GM18508 (cell line): ENCODE results near the gene ABHD8.
A peak's percentile ranks its signal among the peaks of the same experiment; 100 is the strongest.

Experiments
- ATAC-seq: cut with Tn5 transposase; IDR thresholded peaks from one replicate; pipeline ENCODE4 v1.9.1; 2021; ENCODE audit warnings: moderate number of reproducible peaks; ENCODE audit not compliant: insufficient read depth, unreplicated experiment

Gene ABHD8

DNA sequence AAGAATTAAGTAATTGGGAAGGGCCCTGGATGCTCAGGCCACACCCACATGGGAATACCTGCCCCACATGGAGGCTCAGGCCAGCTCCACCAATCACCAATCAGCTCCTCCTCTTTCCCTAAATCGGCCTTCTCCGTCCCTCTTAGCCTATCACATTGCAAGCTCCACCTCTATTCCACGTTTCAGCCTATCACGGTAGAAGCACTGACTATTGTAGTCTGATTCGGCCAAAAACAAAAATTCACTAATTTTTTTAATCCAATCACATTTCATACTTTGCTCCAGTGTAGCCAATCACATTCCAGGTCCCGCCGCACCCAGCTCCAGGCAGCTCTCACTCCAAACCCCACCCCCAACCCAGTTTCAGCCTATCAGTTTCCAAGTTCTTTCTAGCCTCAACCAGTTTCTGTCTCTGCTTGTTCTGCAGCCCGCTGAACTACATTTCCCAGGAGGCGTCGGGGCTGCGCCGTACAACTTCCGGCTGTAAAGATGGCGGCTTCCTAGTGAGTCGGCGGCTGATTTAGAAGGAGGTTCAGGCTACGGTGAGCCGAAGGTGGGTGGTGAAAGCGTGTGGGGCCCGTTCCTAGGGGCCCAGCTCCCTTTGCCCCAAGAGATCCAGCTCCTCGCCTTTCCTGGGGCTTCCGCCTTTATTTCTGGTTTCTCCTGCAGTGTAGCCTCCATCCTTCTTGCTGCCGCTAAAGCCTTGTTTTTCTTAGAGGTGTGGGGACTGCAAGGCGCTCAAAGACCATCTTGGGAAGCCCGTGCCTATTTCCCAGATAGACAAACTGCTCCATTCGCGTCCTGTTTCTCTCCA lies 36.0 kb downstream of the ABHD8 start, which contains the start of gene BABAM1:
Gene BABAM1, plus strand, starts transcription at position 469 of the 814 bp plus-strand sequence. CDS start 1,364 bp downstream, outside the sequence.
- peak; percentile 75 for ATAC-seq

DNA sequence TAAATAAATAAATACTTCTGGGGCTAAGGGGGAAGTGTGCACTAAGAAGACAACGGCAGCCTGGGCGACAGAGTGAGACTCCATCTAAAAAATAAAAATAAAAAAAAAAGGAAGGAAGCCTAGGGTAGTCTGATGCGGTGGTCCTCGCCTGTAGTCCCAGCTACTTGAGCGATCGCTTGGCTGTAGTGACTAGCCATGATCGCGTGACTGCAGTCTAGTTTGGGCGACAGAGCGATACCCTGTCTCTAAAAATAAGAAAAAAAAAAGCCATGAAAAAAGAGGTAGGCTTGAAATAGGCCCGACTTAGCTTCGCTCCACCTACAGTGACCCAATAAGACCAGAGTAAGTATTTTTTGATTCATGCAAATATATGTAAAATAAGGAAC lies 36.6 kb downstream of the ABHD8 start:
- no peak for ATAC-seq

DNA sequence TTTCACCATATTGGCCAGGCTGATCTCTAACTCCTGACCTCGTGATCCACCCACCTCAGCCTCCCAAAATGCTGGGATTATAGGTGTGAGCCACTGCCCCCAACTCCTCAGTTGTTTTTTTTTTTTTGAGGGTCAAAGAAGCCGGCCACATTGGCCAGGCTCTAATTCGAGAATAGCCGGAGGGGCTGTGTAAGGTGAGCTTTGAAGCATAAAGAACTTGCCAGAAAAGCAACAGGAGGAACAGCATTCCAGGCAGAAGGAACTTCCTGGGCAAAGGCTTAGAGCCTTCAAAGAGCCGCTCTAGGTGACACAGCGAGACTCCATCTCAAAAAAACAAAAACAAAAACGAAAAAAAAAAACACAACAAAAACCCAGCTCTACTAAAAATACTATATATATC lies 37.2 kb downstream of the ABHD8 start:
- ATAC-seq: no peak

DNA sequence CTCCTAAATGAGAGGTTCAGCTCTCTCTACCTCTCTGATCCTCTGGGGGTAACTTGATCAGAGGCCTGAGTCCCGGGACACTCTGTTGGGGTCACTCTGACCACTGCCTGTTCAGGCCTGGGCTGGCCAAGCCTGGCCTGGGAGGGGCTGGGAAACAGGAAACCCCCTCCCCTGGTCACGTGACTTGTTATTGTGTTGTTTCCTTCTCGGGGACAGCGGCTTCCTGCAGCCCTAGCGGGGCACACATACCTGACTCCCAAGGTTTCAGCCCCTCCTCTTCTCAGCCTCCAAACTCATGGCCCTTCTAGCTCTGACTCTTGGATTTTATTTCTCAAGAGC lies 38.6 kb downstream of the ABHD8 start, which contains the start of gene USHBP1:
Gene USHBP1, minus strand, starts transcription at position 105 of the 339 bp plus-strand sequence. CDS start 446 bp downstream, outside the sequence.
- no peak for ATAC-seq

DNA sequence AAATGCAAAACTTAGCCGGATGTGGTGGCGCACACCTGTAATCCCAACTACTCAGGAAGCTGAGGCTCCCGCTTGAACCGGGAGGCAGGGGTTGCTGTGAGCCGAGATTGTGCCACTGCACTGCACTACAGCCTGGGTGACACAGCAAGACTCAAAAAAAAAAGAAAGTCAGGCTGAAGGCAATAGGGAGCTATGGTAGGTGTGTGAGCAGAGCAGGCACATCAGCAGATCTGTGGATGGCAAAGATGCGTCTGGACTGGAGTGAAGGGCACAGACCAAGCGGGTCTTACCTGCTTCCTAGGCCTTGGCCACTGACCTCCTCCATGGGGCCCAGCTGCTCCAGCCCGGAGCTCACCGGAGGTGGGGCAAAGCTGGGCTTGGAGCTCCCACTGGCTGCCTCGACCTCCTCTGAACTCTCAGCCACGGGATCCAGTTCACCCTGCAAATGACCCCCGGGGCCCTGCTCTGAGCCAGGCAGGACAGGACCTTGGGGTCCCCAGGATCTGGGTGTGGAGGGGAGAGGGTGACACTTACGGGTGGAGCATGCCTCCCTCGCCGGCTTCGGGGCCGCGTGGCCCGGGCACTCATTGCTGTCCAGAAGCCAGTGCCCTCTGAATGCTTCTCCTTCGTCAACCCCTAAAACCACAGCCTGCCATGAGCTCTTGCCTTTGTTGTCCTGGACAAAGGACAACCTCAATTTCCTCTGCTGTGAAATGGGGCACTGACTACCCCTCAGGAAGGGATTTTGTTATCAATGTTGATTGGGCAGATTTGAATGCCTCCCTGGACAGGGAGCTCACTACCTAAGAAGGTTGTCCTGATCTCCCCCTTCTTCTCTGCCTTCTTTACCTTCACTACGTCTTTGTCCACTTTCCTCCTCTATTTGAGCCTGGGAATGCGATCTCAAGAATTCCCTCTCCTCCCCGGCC lies 39.2 kb downstream of the ABHD8 start:
- ATAC-seq: no peak

DNA sequence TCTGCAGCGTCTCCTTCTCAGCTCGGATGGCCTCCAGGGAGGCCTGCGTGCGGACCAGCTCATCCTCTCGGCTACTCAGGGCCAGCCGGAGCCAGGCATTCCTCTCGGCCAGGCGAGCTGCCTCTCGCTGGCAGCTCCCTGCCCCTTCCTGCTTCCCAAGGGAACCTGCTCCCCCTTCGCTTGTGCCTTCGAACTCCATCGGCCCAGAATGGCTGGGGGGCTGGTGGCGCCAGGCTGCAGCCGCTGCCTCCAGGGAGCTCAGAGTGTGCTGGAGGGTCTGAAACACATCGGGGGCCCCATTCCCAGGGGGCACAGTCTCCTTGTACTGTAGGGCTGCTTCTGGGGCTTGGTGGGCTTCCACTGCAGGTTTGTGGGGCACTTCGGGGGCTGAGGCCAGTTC lies 40.7 kb downstream of the ABHD8 start:
- ATAC-seq: no peak

DNA sequence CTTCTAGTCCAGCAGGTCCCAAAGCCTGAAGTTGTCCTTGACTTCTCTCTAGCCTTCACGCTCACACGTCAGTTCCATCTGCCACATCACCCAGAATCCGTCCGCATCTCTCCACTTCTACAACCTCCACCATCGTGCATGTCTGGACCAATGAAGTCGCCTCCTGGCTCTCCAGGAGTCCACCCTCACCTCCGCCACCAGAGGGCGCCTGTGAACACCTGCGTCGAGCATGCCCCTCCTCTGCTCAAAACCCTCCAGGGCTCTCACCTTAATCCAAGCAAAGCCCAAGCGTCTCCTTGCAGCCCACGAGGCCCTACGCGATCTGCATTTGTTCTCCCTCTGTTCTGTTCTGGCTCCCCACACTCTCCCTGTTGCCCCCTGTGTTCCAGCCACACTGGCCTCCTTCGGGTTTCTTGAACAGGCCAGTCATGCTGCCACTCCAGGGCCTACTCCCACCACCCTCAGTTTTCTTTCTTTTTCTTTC lies 42.3 kb downstream of the ABHD8 start:
- peak; percentile 68 for ATAC-seq

DNA sequence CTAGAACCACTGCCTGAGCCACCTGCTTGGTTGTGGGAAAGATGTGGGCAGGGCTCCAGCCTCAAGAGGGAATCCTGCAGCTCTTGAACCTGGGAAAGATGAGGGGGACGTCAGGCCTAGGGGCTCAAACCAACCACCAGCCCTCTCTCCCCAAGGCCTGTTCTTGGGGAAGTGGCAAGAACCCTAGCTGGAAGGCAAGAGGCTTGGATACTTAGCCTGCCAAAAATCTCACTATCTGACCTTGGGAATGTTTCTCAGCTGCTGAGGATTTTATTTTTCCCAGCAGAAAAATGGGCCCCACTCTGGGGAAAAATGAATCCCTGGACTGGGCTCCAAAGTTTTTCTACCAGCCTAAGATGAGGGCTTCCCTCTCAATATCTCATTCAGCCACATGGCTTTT lies 43.3 kb downstream of the ABHD8 start:
- no peak for ATAC-seq

DNA sequence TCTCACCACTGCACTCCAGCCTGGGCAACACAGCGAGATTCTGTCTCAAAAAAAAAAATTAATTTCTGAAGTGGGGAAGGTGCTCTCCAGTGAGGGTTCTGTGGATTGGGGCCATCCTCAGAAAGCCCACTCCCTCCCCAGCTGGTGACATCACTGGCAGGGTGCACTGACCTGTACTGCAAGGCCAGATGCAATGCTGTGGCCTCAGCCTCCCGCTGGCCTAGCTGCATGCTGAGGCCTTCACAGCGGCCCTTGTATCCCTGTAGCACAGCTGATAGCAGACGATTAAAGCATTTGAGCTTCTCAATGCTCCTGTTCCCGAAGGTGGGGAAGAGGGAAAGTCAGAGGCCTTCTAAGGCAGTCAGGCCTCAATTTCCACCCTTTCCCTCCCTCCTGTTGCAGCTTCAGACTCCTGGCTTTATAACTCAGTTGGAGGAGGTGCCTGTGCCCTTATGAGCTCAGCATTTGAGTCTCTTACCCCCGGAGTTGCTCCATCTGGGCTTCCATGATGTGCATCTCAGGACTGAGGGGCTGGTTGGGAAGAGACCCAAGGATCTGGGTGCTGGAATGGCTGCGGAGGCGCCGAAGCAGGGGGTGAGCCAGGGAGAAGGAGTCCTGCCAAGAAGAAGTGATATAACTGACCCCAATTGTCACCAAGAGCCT lies 44.0 kb downstream of the ABHD8 start:
- ATAC-seq: no peak

DNA sequence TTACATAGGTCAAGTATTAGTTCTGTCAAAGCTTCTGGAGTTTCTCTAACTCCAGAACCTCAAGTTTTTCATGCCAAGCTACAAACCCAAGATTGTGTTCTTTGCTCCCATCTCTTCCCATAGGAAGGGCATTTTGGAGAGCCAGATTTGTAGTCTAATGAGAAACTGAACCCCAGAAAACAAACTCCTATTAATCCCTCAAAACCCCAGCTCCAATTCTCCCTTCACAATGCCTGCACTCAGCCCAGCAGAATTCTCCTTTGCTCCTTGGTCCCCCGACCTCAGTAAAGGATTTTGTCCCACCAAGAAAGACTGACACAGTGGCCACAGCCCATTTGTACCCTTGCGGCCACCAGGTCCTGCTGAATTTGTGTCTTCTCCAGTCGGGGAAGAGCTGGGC lies 47.1 kb downstream of the ABHD8 start:
- ATAC-seq: no peak

DNA sequence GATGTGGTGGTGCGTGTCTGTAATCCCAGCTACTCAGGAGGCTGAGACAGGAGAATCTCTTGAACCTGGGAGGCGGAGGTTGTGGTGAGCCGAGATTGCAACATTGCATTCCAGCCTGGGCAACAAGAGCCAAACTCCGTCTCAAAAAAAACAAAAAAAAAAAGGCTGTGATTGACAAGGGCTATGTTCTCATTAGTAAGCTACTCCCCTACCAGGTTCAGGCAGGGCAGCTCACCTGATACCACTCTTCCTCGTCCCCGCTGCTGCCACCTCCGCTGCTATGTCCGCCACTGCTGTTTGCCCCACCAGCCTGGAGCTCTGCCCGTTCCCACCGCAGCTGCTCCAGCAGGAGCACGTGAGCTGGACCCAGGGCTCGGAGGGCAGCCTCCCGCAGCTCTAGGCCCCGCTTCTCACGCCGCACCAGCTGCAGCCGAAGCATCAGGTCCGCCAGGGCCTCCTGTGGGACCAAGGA lies 48.0 kb downstream of the ABHD8 start:
- ATAC-seq: no peak

DNA sequence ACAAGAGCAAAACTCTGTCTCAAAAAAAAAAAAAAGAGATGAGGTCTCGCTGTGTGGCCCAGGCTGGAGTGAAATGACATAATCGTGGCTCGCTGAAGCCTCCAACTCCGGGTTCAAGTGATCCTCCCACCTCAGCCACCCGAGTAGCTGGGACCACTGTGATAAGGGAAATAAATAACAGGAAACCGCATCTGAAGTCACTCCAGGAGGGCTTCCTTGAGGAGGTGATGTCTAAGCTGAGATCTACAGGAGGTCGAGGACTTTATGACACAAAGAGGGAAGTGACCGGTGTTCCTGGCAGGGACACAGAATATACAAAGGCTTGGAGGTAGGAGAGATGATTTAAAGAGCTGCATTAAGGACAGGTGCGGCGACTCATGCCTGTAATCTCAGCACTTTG lies 48.6 kb downstream of the ABHD8 start:
- ATAC-seq: no peak

DNA sequence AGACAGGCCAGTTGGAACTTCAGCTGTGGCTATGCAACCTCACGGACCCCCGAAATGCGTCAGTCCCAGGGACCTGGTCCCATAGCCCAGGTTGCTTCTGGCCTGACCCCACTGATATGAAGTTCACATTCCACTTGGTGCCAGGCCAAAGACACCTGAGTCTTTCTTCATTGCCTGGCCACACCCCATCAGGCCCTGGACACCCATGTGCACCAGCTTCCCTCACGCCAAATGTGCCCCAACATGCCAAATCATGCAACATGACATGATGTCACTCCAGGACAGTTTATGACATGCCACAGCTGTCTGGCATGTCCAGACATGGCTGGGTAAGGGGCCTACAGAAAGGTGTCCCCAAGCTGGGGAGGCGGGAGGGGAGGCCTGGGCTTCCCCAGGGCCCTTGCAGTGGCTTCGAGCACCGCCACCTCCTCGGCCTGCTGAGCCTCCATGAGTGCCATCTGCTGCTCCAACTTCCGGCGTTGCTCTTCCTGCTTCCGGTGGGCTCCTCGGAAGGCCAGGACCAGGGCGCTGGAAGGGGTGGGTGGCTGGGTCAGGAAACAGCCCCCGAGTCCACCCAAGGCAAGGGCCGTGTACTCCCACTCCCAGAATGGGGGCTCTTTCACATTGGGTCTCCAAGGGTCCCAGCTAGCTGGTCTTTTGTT lies 53.2 kb downstream of the ABHD8 start:
- no peak for ATAC-seq

DNA sequence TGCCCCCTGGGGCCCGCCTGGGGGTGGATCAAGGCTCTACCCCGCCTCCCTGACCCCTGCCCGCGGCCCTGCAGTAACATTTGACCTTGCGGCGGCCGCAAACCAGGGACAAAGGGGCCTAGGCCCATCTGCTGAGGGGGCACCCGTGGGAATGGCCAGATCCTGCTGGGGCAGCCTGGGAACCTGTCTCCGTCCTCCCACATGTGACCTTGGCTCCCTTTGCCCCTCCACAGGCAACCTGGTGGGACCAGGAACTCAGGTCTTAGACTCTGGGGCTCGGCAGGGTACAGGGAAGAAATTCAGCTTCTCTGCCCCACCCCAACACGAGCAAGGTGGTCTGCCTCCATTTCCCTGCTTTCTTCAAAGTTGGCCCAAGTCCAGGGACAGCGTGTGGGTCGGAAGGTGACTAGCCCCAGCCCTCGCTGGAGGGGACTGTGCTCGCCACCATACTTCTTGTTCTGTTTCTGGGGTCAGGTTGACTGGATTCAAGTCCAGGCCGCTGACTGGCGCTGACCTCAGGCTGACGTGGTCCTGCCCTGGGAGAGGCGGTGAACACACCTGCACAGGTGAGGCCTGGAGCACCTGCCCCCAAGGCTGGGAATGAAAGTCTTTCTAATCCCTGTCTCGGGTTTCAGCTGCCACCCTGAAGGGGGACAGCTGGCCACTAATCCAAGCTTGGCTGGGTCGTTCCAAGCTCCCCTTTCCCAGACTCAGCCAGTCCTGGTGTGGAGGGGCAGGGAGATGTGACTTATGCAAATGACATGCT lies 55.0 kb downstream of the ABHD8 start:
- ATAC-seq: no peak

DNA sequence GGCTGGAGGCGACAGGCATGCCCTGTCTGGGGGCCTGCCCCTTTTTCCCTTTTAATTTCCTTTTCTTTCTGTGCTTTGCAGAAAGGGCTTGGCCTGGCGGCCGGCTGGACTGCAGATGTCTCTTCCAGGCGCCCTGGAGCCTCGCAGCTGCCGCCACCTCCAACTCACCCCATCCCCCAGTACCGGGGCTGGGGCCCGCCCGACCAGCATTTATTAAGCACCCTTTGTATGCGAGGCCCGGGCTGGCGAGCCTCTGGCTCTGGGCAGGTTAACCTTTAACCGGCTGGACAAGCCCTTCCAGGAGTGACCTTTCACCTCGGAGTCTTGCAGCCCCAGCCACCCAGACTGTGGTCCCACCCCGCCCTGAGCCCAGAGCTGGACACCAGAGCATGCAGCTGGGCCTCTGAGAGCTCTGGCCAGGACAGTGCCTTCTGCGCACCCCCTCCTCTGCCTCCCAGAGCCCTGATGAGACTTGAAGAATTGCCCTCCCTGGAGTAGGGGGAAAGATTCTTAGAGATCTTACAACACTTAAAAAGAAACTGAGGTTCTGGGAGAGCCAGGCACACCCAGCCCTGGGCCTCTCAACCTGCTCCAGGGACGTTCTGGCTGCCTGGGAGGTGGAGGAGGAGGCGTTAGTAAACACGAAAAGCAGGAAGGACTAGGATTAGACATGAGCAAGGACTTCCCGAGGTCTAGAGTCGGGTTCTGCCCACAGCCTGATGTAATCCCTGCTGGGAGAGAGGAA lies 56.4 kb downstream of the ABHD8 start:
- ATAC-seq: no peak

DNA sequence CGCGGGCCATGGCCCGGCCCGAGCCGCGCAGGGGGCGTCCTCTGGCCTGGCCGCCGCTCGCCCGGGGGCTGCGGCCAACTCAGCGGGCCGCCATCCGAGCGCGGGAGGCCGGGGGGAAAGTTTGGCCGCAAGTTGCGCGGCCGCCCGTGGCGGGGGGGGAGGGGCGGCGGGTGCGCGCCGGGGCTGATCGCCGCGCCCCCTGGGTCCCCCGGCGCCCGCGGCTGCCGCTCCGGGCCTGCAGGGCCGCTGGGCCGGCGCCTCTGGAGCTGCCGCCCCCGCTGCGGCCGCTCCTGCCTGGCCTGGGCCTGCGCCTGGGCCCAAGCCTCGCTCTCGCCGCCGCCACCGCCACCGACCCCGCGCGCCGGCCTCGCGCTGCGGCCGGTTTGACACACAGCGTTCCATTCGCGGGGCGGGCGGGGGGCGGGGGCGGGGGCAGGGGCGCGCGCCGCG lies 57.7 kb downstream of the ABHD8 start, which contains the start of gene NR2F6:
Gene NR2F6, minus strand, starts transcription at position 385 of the 450 bp plus-strand sequence. CDS start 699 bp downstream, outside the sequence.
- no peak for ATAC-seq

DNA sequence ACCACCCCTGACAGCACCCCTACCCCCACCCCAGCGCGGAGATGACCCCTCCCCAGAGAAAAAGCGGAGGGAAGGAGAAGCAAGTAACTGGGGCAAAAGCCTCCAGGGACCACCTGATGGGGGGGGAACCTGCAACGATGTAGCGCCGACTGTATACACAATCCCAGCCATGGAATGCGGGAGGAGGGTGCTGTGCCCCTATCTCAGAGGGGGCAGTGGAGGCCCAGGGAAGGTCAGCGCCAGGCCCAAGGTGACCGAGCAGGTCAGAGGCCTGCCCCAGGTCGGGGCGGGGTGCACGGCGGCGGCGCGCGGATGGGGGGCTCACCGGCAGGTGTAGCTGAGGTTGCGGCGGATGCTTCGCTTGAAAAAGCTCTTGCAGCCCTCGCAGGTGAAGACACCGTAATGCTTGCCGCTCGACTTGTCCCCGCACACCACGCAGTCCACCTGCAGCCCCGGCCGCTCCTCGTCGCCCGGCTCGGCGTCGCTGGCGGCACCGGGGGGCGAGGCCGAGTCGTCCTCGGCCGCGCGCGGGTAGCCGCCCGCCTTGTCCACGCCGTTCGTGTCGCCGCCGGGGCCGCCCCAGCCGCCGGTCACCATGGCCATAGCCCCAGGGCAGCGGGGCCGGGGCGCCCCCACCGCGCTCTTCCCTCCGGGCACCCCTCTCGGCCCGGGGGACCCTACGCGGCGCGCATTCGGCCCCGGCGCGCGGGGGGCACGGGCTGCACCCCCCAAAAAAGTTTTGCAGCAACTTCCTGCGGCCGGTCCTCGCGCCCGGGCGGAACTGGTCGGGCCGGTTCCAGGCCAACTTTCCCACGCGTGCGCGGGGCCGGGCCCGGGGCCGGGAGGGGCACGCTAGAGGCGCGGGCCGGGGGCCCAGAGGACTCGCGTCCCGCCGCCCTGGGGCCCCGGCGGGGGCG lies 58.3 kb downstream of the ABHD8 start:
- no peak for ATAC-seq
